Measurements from ENCODE around the gene TUSC2.

GRCh38 chr3:50350213-50350526 lies 22.1 kb upstream of the TUSC2 start:
- no peak for TF ChIP-seq CTCF (conservative IDR thresholded peaks at IDR 0.05; ENCODE audit: low read depth, low read length)
- TF ChIP-seq EZH2 (IDR thresholded peaks at IDR 0.05; ENCODE audit: borderline replicate concordance, low read depth, low read length, poor library complexity, severe bottlenecking) = no peak
